ENCODE measurements around the gene ZNF416. TPM values are rescaled to one million over a fixed set of nuclear protein-coding genes. Genes with fewer than 3 reads are reported as not detected.

The ZNF416 gene
- total and polyA plus RNA-seq, 9 of the 15 experiments (the other 6 are each of a cell fraction or from before 2014, with no cell fraction given): 0.20 to 2.0 (median 1.1) TPM

DNA sequence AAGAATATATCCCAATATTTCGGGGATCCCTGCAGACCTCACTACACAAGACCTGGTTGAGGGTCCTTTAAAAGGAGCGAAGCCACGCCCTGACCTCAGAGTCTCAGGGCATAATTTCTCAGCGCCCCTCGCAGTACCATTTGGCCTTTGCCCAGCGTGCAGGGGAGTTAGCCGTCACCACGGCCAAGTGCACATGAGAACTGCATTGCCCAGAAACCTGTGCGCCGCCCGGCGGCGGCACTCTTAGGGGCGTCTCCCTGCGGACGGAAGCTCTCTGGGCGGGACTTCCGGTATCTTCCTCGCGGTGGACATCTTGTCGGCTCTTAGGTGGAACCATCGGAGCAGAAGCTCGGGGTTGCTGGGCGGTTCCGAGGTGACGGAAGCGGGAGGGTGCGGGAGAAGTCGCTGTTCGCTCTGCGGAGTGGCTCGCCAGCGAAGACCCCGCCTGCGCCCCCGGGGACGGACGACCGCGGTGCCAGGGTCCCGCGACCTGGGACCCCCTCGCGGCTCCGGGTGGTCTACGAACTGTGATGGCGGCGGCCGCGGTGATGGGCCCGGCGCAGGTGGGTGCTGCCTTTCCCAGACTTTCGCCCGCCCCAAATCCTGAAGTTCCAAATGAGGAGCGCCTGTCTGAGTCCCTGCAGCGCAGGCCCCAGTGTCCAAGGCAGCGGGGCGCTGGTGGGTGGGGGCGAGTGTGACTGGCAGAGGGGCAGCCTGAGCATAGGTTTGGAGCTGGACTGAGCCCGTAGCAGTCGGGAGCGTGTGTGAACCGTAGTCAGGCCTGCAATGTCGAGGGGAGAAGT, 35.4 kb upstream of the ZNF416 start, which contains the start of gene ZNF134 (continued):
- peak; percentile 28; the same call in 1 of the 2 replicates for TF ChIP-seq TAF7 (tag; IDR thresholded peaks at IDR 0.05)
- TF ChIP-seq RBM22 (IDR thresholded peaks at IDR 0.05; ENCODE audit: low read depth, low read length, poor library complexity, severe bottlenecking): no peak
- peak; percentile 37 for TF ChIP-seq HMGN3 (IDR thresholded peaks at IDR 0.05; ENCODE audit: borderline replicate concordance, extremely low read depth, insufficient read length, low read depth, low read length)
- peak in 1 of 2 experiments; percentile 36; a peak in 1 of 4 replicates for TF ChIP-seq TEAD1 (CRISPR knock-in tag; IDR thresholded peaks at IDR 0.05)
- peak; percentile 41 to 93 (median 81) for TF ChIP-seq YY1 (IDR thresholded peaks at IDR 0.05; ENCODE audit: borderline replicate concordance in 1 of 3, control insufficient read depth in 1 of 3, extremely low read depth in 1 of 3, insufficient read depth in 3 of 3, insufficient read length in 1 of 3, insufficient replicate concordance in 2 of 3, low read depth in 1 of 3, low read length in 2 of 3)
- no peak for TF ChIP-seq NFYB (IDR thresholded peaks at IDR 0.05; ENCODE audit: extremely low read depth, insufficient read length)
- no peak for TF ChIP-seq ZNF695 (CRISPR knock-in tag; IDR thresholded peaks at IDR 0.05)
- no peak for TF ChIP-seq PRPF4 (IDR thresholded peaks at IDR 0.05; ENCODE audit: insufficient read depth, low read depth, low read length, poor library complexity, severe bottlenecking)
- TF ChIP-seq, protein P1, sequence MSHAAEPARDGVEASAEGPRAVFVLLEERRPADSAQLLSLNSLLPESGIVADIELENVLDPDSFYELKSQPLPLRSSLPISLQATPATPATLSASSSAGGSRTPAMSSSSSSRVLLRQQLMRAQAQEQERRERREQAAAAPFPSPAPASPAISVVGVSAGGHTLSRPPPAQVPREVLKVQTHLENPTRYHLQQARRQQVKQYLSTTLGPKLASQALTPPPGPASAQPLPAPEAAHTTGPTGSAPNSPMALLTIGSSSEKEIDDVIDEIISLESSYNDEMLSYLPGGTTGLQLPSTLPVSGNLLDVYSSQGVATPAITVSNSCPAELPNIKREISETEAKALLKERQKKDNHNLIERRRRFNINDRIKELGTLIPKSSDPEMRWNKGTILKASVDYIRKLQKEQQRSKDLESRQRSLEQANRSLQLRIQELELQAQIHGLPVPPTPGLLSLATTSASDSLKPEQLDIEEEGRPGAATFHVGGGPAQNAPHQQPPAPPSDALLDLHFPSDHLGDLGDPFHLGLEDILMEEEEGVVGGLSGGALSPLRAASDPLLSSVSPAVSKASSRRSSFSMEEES (CRISPR knock-in tag; IDR thresholded peaks at IDR 0.05): no peak
- TF ChIP-seq, protein P2, sequence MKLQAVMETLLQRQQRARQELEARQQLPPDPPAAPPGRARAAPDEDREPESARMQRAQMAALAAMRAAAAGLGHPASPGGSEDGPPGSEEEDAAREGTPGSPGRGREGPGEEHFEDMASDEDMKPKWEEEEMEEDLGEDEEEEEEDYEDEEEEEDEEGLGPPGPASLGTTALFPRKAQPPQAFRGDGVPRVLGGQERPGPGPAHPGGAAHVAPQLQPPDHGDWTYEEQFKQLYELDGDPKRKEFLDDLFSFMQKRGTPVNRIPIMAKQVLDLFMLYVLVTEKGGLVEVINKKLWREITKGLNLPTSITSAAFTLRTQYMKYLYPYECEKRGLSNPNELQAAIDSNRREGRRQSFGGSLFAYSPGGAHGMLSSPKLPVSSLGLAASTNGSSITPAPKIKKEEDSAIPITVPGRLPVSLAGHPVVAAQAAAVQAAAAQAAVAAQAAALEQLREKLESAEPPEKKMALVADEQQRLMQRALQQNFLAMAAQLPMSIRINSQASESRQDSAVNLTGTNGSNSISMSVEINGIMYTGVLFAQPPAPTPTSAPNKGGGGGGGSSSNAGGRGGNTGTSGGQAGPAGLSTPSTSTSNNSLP (IDR thresholded peaks at IDR 0.05; ENCODE audit: borderline replicate concordance, low read depth, low read length): no peak
- TF ChIP-seq POLR3G (IDR thresholded peaks at IDR 0.05; ENCODE audit: extremely low read depth, insufficient read length, insufficient replicate concordance): no peak
- TF ChIP-seq PRMT5 (CRISPR knock-in tag; IDR thresholded peaks at IDR 0.05): no peak
- TF ChIP-seq ELF1 (tag; IDR thresholded peaks at IDR 0.05): peak; percentile 21; the same call in 1 of the 2 replicates
- TF ChIP-seq, protein P3, sequence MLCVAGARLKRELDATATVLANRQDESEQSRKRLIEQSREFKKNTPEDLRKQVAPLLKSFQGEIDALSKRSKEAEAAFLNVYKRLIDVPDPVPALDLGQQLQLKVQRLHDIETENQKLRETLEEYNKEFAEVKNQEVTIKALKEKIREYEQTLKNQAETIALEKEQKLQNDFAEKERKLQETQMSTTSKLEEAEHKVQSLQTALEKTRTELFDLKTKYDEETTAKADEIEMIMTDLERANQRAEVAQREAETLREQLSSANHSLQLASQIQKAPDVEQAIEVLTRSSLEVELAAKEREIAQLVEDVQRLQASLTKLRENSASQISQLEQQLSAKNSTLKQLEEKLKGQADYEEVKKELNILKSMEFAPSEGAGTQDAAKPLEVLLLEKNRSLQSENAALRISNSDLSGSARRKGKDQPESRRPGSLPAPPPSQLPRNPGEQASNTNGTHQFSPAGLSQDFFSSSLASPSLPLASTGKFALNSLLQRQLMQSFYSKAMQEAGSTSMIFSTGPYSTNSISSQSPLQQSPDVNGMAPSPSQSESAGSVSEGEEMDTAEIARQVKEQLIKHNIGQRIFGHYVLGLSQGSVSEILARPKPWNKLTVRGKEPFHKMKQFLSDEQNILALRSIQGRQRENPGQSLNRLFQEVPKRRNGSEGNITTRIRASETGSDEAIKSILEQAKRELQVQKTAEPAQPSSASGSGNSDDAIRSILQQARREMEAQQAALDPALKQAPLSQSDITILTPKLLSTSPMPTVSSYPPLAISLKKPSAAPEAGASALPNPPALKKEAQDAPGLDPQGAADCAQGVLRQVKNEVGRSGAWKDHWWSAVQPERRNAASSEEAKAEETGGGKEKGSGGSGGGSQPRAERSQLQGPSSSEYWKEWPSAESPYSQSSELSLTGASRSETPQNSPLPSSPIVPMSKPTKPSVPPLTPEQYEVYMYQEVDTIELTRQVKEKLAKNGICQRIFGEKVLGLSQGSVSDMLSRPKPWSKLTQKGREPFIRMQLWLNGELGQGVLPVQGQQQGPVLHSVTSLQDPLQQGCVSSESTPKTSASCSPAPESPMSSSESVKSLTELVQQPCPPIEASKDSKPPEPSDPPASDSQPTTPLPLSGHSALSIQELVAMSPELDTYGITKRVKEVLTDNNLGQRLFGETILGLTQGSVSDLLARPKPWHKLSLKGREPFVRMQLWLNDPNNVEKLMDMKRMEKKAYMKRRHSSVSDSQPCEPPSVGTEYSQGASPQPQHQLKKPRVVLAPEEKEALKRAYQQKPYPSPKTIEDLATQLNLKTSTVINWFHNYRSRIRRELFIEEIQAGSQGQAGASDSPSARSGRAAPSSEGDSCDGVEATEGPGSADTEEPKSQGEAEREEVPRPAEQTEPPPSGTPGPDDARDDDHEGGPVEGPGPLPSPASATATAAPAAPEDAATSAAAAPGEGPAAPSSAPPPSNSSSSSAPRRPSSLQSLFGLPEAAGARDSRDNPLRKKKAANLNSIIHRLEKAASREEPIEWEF (CRISPR knock-in tag; IDR thresholded peaks at IDR 0.05): no peak
